HFF-Myc (cell line): Measurements from ENCODE around the gene RHOT1.
"Not testable (repeated sequence)": the region's sequence is repeated elsewhere in the genome, so short reads cannot be mapped to it uniquely, and the experiment has no call there.

Experiments used
- DNase-seq: peaks from one replicate; pipeline ENCODE4 v3.0.0-alpha.2; 2011; ENCODE audit warnings: low read depth; ENCODE audit errors: extremely low read depth
- H3K4me3 ChIP-seq: replicated peaks from 2 replicates; pipeline ENCODE4 v1.5.1; 2011; ENCODE audit warnings: low read depth, mild to moderate bottlenecking, control low read depth, low read length
- TF ChIP-seq, protein P1 (sequence below): IDR thresholded peaks from 2 replicates; pipeline ENCODE4 v1.5.1; 2012; ENCODE audit warnings: mild to moderate bottlenecking, low read depth, low read length, control low read depth; ENCODE audit errors: missing control alignments

RHOT1 gene

GRCh38 chr17:32256012-32256700 lies 113.9 kb downstream of the RHOT1 start:
- TF ChIP-seq, protein P1, sequence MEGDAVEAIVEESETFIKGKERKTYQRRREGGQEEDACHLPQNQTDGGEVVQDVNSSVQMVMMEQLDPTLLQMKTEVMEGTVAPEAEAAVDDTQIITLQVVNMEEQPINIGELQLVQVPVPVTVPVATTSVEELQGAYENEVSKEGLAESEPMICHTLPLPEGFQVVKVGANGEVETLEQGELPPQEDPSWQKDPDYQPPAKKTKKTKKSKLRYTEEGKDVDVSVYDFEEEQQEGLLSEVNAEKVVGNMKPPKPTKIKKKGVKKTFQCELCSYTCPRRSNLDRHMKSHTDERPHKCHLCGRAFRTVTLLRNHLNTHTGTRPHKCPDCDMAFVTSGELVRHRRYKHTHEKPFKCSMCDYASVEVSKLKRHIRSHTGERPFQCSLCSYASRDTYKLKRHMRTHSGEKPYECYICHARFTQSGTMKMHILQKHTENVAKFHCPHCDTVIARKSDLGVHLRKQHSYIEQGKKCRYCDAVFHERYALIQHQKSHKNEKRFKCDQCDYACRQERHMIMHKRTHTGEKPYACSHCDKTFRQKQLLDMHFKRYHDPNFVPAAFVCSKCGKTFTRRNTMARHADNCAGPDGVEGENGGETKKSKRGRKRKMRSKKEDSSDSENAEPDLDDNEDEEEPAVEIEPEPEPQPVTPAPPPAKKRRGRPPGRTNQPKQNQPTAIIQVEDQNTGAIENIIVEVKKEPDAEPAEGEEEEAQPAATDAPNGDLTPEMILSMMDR = no peak
- no peak overlapping the region for H3K4me3 ChIP-seq
- no peak for DNase-seq

- TF ChIP-seq, protein P1 = no peak
- DNase-seq = no peak
- no peak overlapping the region for H3K4me3 ChIP-seq
Observed at GRCh38 chr17:32256701-32257019, 114.4 kb downstream of the RHOT1 start.

DNA sequence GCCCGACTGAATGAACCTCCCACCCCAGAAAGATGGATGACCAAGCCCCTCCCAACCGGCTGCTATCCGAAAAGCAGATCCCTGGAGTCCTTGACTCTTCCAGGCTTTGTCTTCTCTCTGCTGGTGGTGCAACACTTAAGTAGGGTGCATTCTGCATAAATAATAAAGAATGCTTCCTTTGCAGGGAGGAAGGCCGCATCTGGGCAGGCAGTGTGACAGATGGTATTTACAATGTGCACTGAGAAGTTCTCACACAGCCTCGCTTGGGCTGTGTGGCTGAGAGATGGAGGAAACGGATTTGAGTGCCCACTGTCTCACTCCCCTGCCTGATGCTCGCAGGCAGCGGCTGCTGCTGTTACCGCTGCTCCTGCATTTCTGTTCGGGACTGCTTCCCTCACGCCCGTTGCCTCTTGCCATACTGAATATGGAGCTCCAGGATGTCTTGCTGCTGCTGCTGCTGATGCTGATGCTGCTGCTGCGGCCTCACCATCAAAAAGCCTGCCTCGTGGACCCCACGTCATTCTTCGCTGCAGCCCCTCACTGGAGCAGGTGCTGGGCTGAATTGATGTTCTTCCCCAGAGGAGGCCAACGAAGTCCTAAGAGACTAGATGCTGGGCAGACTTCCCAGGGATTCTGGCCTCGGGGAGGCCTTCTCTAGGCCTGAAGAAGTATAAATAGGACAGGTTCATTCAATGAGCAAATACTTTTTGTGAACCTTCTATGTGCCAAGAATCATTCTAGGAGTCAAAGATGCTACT lies 116.3 kb downstream of the RHOT1 start:
- TF ChIP-seq, protein P1 = no peak
- H3K4me3 ChIP-seq = no peak overlapping the region
- no peak for DNase-seq

GRCh38 chr17:32259586-32259985 lies 117.3 kb downstream of the RHOT1 start:
- no peak for DNase-seq
- H3K4me3 ChIP-seq = no peak overlapping the region
- TF ChIP-seq, protein P1 = no peak

DNA sequence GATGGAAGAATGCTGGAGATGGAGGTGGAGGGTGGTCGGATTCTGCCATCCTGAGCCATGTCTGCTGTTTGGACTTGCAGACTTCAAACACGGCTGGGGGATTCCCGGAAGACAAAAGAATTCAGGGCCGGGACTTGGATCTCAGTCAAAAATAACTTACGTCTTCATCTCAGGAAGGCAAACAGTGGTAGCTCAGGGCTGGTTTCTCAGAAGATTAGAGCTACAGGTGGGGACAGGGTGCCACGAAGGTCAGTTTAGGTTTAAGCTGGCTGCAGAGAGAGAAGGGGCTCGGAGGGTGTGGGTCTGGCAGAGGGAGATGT lies 119.1 kb downstream of the RHOT1 start:
- DNase-seq = no peak
- TF ChIP-seq, protein P1 = no peak
- no peak overlapping the region for H3K4me3 ChIP-seq

GRCh38 chr17:32261936-32262510 lies 119.7 kb downstream of the RHOT1 start:
- DNase-seq = no peak
- TF ChIP-seq, protein P1 = no peak
- no peak overlapping the region for H3K4me3 ChIP-seq

- not testable (repeated sequence) for DNase-seq, H3K4me3 ChIP-seq
Observed at GRCh38 chr17:32263515-32263914, 121.2 kb downstream of the RHOT1 start.
